H1 (cell line): ENCODE measurements around the gene PFDN5. TPM values are rescaled to one million over a fixed set of nuclear protein-coding genes. Genes with fewer than 3 reads are reported as not detected.

ENCODE experiments used
- CTCF ChIA-PET: fragments of 300-600 bp; sonication (Branson Sonifier 250); formaldehyde crosslinking; loops from one replicate; lab custom pipeline; 2021; ENCODE audit not compliant: partially characterized antibody; lab: Charles Lee
- POLR2A ChIA-PET: fragments of 300-600 bp; sonication (Branson Sonifier 250); formaldehyde crosslinking; loops from one replicate; lab custom pipeline; 2021; ENCODE audit warnings: inconsistent platforms; ENCODE audit not compliant: partially characterized antibody; lab: Charles Lee
- DNase-seq, 2 experiments: peaks; one replicate each; pipeline versions ENCODE4 v3.0.0 to v3.0.0-alpha.2; 2010 to 2022; ENCODE audit warnings: low spot score in 2 of 2, low read depth in 1 of 2, mixed read lengths in 1 of 2
- FAIRE-seq: peaks from 2 replicates; lab custom pipeline; 2011; peaks lifted over from hg19 to GRCh38; lab: Jason Lieb, UNC
- H2AFZ ChIP-seq: 2 replicates; pipeline ENCODE4 v1.8.1; 2012; ENCODE audit warnings: low read length, inconsistent platforms
- H2AK5ac ChIP-seq: 2 replicates; pipeline ENCODE4 v1.6.1; 2013; ENCODE audit warnings: low read depth, low read length
- H2BK120ac ChIP-seq: replicated peaks from 2 replicates; pipeline ENCODE3; 2013; ENCODE audit warnings: low read depth, low read length, inconsistent platforms
- H2BK12ac ChIP-seq: 2 replicates; pipeline ENCODE4 v1.6.1; 2013; ENCODE audit warnings: low read depth, low read length
- H2BK15ac ChIP-seq: 2 replicates; pipeline ENCODE4 v1.6.1; 2013; ENCODE audit warnings: low read length
- H2BK20ac ChIP-seq: 2 replicates; pipeline ENCODE4 v1.6.1; 2013; ENCODE audit warnings: low read length
- H2BK5ac ChIP-seq: 2 replicates; pipeline ENCODE4 v1.6.1; 2013; ENCODE audit warnings: low read depth, low read length
- H3K14ac ChIP-seq: 2 replicates; pipeline ENCODE4 v1.6.1; 2013; ENCODE audit warnings: inconsistent platforms; ENCODE audit not compliant: insufficient read length
- H3K18ac ChIP-seq: 2 replicates; pipeline ENCODE4 v1.6.1; 2013; ENCODE audit warnings: low read length; ENCODE audit errors: extremely low read depth
- H3K23ac ChIP-seq: 2 replicates; pipeline ENCODE4 v1.6.1; 2013; ENCODE audit warnings: inconsistent platforms; ENCODE audit not compliant: insufficient read length
- H3K23me2 ChIP-seq: 2 replicates; pipeline ENCODE4 v1.6.1; 2013; ENCODE audit warnings: low read depth, low read length
- H3K27ac ChIP-seq: 2 replicates; pipeline ENCODE4 v1.6.1; 2011; ENCODE audit warnings: low read depth, low read length, inconsistent platforms
- H3K27me3 ChIP-seq, 4 experiments: replicated peaks in 1 of 4; 1 replicate in 1 of 4; 2 replicates in 3 of 4; pipeline versions ENCODE4 v1.6.1 to v1.8.1; 2011 to 2013; ENCODE audit warnings: low read length in 3 of 4, mild to moderate bottlenecking in 3 of 4, inconsistent platforms in 2 of 4, mixed read lengths in 2 of 4, moderate library complexity in 1 of 4; ENCODE audit not compliant: control insufficient read depth in 3 of 4, insufficient read depth in 3 of 4; ENCODE audit errors: extremely low read depth in 1 of 4
- H3K36me3 ChIP-seq, 4 experiments: 2 replicates each; pipeline versions ENCODE4 v1.6.1 to v1.8.1; 2011 to 2013; ENCODE audit warnings: mild to moderate bottlenecking in 4 of 4, low read length in 3 of 4, moderate library complexity in 2 of 4, control low read depth in 1 of 4, inconsistent platforms in 1 of 4; ENCODE audit not compliant: insufficient read depth in 4 of 4, control insufficient read depth in 2 of 4
- H3K4ac ChIP-seq: replicated peaks from 2 replicates; pipeline ENCODE3; 2013; ENCODE audit warnings: low read length, low read depth, mixed read lengths, inconsistent platforms; ENCODE audit not compliant: insufficient read length
- H3K4me1 ChIP-seq, 4 experiments: replicated peaks in 1 of 4; 1 replicate in 1 of 4; 2 replicates in 3 of 4; pipeline versions ENCODE4 v1.6.1 to v1.8.1; 2011 to 2013; ENCODE audit warnings: low read length in 3 of 4, inconsistent platforms in 2 of 4, mixed read lengths in 1 of 4; ENCODE audit not compliant: insufficient read depth in 4 of 4, control insufficient read depth in 3 of 4
- H3K4me2 ChIP-seq, 2 experiments: 2 replicates each; pipeline versions ENCODE4 v1.6.1 to v1.8.1; 2011 to 2013; ENCODE audit warnings: low read depth in 2 of 2, low read length in 2 of 2, control low read depth in 1 of 2, inconsistent platforms in 1 of 2, mild to moderate bottlenecking in 1 of 2; ENCODE audit not compliant: insufficient read depth in 1 of 2
- H3K4me3 ChIP-seq, 4 experiments: fragments of 200-600, 300-600 bp in 1 of 4; sonication (generic), shearing (Covaris generic), sonication (Bioruptor Twin) in 1 of 4; 2 replicates each; pipeline versions ENCODE4 v1.5.1 to v1.8.1; 2011 to 2016; ENCODE audit warnings: low read length in 4 of 4, low read depth in 3 of 4, control low read depth in 2 of 4, inconsistent platforms in 2 of 4, mild to moderate bottlenecking in 2 of 4, mixed read lengths in 1 of 4, moderate library complexity in 1 of 4; ENCODE audit not compliant: insufficient read depth in 2 of 4; ENCODE audit errors: extremely low read depth in 1 of 4
- H3K56ac ChIP-seq: replicated peaks from 2 replicates; pipeline ENCODE3; 2013; ENCODE audit warnings: low read depth, mild to moderate bottlenecking, mixed read lengths, low read length, inconsistent platforms; ENCODE audit not compliant: insufficient read length
- H3K79me1 ChIP-seq: 2 replicates; pipeline ENCODE4 v1.6.1; 2013; ENCODE audit warnings: low read depth, low read length, control low read depth
- H3K79me2 ChIP-seq, 2 experiments: 2 replicates each; pipeline versions ENCODE4 v1.6.1 to v1.8.1; 2012 to 2013; ENCODE audit warnings: low read length in 2 of 2, mild to moderate bottlenecking in 2 of 2, inconsistent platforms in 1 of 2; ENCODE audit not compliant: insufficient read depth in 2 of 2, control insufficient read depth in 1 of 2
- H3K9ac ChIP-seq, 4 experiments: replicated peaks in 1 of 4; 1 replicate in 1 of 4; 2 replicates in 3 of 4; pipeline versions ENCODE4 v1.6.1 to v1.8.1; 2011 to 2013; ENCODE audit warnings: low read depth in 3 of 4, low read length in 3 of 4, control low read depth in 2 of 4, mild to moderate bottlenecking in 2 of 4, moderate library complexity in 2 of 4, inconsistent platforms in 1 of 4; ENCODE audit errors: extremely low read depth in 1 of 4
- H3K9me3 ChIP-seq, 2 experiments: 2 replicates each; pipeline versions ENCODE4 v1.6.1 to v1.8.1; 2012 to 2013; ENCODE audit warnings: mild to moderate bottlenecking in 2 of 2, moderate library complexity in 2 of 2, control low read depth in 1 of 2, inconsistent platforms in 1 of 2, low read depth in 1 of 2, low read length in 1 of 2, mixed read lengths in 1 of 2; ENCODE audit not compliant: insufficient read depth in 2 of 2
- H4K20me1 ChIP-seq, 2 experiments: replicated peaks in 1 of 2; 2 replicates each; pipeline versions ENCODE3 to v1.8.1; 2011 to 2013; ENCODE audit warnings: inconsistent platforms in 2 of 2, low read length in 2 of 2, mild to moderate bottlenecking in 1 of 2; ENCODE audit not compliant: insufficient read depth in 2 of 2, control insufficient read depth in 1 of 2
- H4K5ac ChIP-seq: 2 replicates; pipeline ENCODE4 v1.6.1; 2013; ENCODE audit warnings: low read length, low read depth, mixed read lengths, inconsistent platforms; ENCODE audit not compliant: insufficient read length
- H4K8ac ChIP-seq: 2 replicates; pipeline ENCODE4 v1.8.0; 2013; ENCODE audit warnings: mild to moderate bottlenecking, moderate library complexity, low read length, inconsistent platforms; ENCODE audit not compliant: insufficient read depth; ENCODE audit errors: extremely low read depth
- H4K91ac ChIP-seq: replicated peaks from 2 replicates; pipeline ENCODE3; 2013; ENCODE audit warnings: low read length, mixed read lengths, inconsistent platforms; ENCODE audit not compliant: insufficient read length
- CBX8 ChIP-seq: fragments of 300-800, 300-1000 bp; sonication (generic); IDR thresholded peaks from 2 replicates; pipeline ENCODE4 v1.7.1; 2016; ENCODE audit warnings: low read depth, low read length, borderline replicate concordance
- CHD2 ChIP-seq: IDR thresholded peaks from 2 replicates; pipeline ENCODE4 v1.6.1; 2012; ENCODE audit warnings: low read length, improper control_type of control experiment
- GABPA ChIP-seq: IDR thresholded peaks from 2 replicates; pipeline ENCODE4 v1.6.1; 2011; ENCODE audit warnings: mild to moderate bottlenecking, low read length, moderate library complexity, borderline replicate concordance; ENCODE audit not compliant: insufficient read depth
- NRF1 ChIP-seq: IDR thresholded peaks from 2 replicates; pipeline ENCODE4 v1.6.1; 2011; ENCODE audit warnings: mild to moderate bottlenecking, low read depth, low read length, improper control_type of control experiment
- RBBP5 ChIP-seq: IDR thresholded peaks from 2 replicates; pipeline ENCODE4 v1.7.1; 2012; ENCODE audit warnings: low read depth, mild to moderate bottlenecking, inconsistent platforms, low read length, moderate library complexity, borderline replicate concordance
- SAP30 ChIP-seq: fragments of 300-600 bp; sonication (generic); IDR thresholded peaks from 2 replicates; pipeline ENCODE4 v1.7.1; 2012; ENCODE audit warnings: low read length, moderate library complexity, mild to moderate bottlenecking, inconsistent platforms; ENCODE audit not compliant: insufficient read depth, insufficient replicate concordance
- SP2 ChIP-seq: IDR thresholded peaks from 2 replicates; pipeline ENCODE4 v1.6.1; 2012; ENCODE audit warnings: mild to moderate bottlenecking, low read length, inconsistent platforms
- TAF1 ChIP-seq: IDR thresholded peaks from 2 replicates; pipeline ENCODE4 v1.6.1; 2011; ENCODE audit warnings: mild to moderate bottlenecking, low read depth, low read length
- ZNF274 ChIP-seq: IDR thresholded peaks from 2 replicates; pipeline ENCODE4 v1.7.0; 2012; ENCODE audit warnings: low read length, borderline replicate concordance; ENCODE audit errors: extremely low read depth
- WGBS, 2 experiments: shearing (Covaris generic) in 1 of 2; methylation state at CpG; one replicate each; pipeline versions ENCODE4 v1.1.6 to v1.1.7; 2013 to 2015; ENCODE audit warnings: low lambda C conversion rate in 2 of 2, mixed read lengths in 2 of 2, inconsistent platforms in 1 of 2, low coverage in 1 of 2, missing lambda C conversion rate in 1 of 2; ENCODE audit not compliant: insufficient replicate concordance in 2 of 2, insufficient coverage in 1 of 2, insufficient read length in 1 of 2; ENCODE audit errors: extremely low coverage in 1 of 2, missing lambda C conversion rate in 1 of 2; 5-methylcytosine and 5-hydroxymethylcytosine counted together
- polyA plus RNA-seq, 7 experiments: library from polyadenylated mRNA; depleted of rRNA in 3 of 7; stranded (reverse) in 5 of 7; unstranded in 2 of 7; fragments of >200 nt in 5 of 7; fragments of 200-250 nt in 2 of 7; gene quantifications; 1 replicate in 5 of 7; 2 replicates in 1 of 7; 4 replicates in 1 of 7; pipeline versions ENCODE4 v1.2.1 to v1.2.3, GENCODE V29; 2011 to 2013; ENCODE audit warnings: missing spikeins in 2 of 7, mixed read lengths in 2 of 7
- total RNA-seq: library from RNA; stranded (reverse); fragmentation: NEBNext Ultra II Directional; extraction: Animal tissue kit (Norgen Biotek cat#: 25700); gene quantifications from 2 replicates; pipeline ENCODE4 v1.2.1, GENCODE V29; 2021

The PFDN5 gene
- total and polyA plus RNA-seq, 2 of the 8 experiments (the other 6 are each of a cell fraction or from before 2014, with no cell fraction given), result 290 to 630 TPM

DNA sequence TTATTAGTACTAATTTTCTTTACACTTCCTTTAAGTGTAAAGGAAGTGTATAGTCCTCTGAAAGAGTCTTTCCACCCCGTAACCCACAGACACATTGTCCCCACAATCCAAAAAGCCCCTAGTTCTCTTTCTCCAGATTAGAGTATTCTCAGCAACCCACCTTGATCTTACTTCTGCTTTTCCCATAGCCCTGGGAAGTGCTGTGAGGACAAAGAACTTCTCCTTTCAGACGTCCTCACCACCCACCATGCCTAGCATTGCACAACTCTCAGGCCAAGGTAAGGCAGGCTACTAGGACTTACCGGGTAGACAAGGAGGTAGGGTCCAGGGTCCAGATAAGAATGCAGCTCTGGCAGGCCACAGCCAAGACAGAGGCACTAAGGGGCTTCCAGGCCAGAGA lies 18.7 kb downstream of the PFDN5 start:
- Histone ChIP-seq H3K23me2 (no peaks in the 10 kb centered on the region), H4K5ac (no peak overlapping the region), H3K4me2 (no peak overlapping the region), H4K8ac (no peak overlapping the region; the same call in 1 of the 2 replicates), H3K4me3 (no peak overlapping the region), H3K27ac (no peak overlapping the region), H4K91ac (no peak overlapping the region), H3K27me3 (no peaks in the 10 kb centered on the region), H3K36me3 (peaks cover 3 to 39% (median 18%) of the 10 kb centered on the region in 4 experiments; a peak in 7 of 8 replicates), H2AFZ (no peak overlapping the region), H2BK20ac (no peak overlapping the region), H2BK15ac (no peak overlapping the region), H4K20me1 (peaks cover 0 to 1% of the 10 kb centered on the region in 2 experiments), H3K4me1 (no peaks in the 10 kb centered on the region), H3K23ac (no peak overlapping the region), H2BK5ac (no peak overlapping the region), H3K14ac (no peak overlapping the region), H3K9ac (no peak overlapping the region), H3K9me3 (no peaks in the 10 kb centered on the region), H3K18ac (no peak overlapping the region), H3K79me2 (no peaks in the 10 kb centered on the region), H3K4ac (no peak overlapping the region), H3K79me1 (no peaks in the 10 kb centered on the region), H3K56ac (no peak overlapping the region), H2AK5ac (no peak overlapping the region), H2BK12ac (no peak overlapping the region), H2BK120ac (no peak overlapping the region)
- DNase-seq (no peak), FAIRE-seq (no peak)
- TF ChIP-seq ZNF274, result no peak
- TF ChIP-seq SAP30, result no peak
- no peak for TF ChIP-seq NRF1
- TF ChIP-seq GABPA, result no peak
- TF ChIP-seq CBX8, result no peak
- no peak for TF ChIP-seq TAF1
- no peak for TF ChIP-seq SP2
- no peak for TF ChIP-seq CHD2
- TF ChIP-seq RBBP5, result no peak
- CTCF ChIA-PET, result interaction anchor here (0.7 kb wide), 1 partner anchor 114 kb away, joined by 3 read pairs; no protein-coding TSS in a partner anchor
- 65% methylated on average over 3 of the region's 3 CpGs; no CpG with 5 or more reads in 1 of the 2 experiments for WGBS, 2 experiments
- POLR2A ChIA-PET, result interaction anchor here (2.0 to 4.3 kb wide), 2 partner anchors 8 to 12 kb away, joined by 10 to 30 read pairs; partner anchors contain the start of gene MYG1
